Amniotic epithelial cell (primary cell): Measurements from ENCODE around the gene KIF5C.
"Not testable (repeated sequence)": the region's sequence is repeated elsewhere in the genome, so short reads cannot be mapped to it uniquely, and the experiment has no call there.

Source experiments
- DNase-seq: peaks from one replicate; pipeline ENCODE4 v3.0.0-alpha.2; 2010; ENCODE audit warnings: low read depth

The KIF5C gene

DNA sequence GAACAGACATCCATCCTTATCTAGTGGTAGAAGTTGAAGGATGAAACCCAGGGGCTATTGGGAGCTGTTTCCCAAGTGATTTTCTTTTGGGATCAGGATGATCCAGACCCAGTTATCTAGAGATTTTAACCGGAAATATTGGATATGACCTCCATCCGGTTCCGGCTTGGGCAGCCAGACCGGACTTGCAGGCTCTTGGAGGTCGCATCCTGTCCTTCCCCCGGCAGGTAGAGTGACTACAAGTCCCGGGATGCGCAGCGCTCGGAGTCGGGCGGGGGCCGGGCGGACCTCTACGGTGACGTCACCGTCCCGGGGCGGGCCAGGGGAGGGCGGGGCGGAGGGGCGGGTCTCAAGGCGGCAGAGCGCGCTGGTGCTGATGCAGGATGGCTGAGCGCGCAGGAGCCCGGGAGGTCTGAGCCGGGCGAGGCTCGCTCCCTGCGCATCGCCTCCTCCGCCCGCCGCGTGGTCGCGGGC lies at the start of gene KIF5C:
TSS of gene KIF5C (plus strand) at position 360 of the 474 bp plus-strand sequence. CDS start 391 bp downstream, outside the sequence.
- peak; percentile 60 for DNase-seq

DNA sequence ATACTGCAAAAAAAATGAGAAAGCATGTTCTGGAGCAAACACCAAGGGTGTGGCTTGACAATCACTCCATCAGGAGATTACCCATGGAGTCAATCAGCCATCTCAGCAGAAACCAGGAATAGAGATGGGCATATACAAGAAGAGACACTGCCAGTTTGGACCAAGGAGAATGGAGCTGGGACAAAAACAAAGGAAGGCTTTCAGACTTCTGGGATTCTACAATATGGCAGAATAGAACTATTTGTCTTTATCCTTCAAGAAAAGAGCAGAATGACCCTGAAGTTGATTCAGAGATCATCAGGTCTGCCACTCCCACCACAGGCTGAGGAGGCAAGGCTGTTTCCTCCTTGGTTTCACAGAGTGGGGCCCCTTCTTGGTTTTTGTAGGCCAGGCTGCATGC lies 48.2 kb upstream of the KIF5C start:
- no peak for DNase-seq

DNA sequence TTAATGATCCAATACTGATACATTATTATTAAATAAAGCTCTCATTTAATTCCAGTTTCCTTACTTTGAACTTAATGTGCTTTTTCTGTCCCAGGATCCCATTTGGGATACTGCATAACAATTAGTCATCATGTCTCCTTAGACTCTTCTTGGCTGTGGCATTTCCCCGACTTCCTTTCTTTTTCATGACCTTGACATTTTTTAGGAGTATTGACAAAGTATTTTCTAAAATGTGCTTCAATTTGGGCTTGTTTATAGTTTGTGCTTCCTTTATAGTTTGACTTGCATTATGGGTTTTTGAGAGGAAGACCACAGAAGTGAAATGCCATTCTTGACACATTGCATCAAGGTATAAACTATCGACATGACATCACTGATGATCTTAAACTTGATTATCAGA lies 46.1 kb upstream of the KIF5C start:
- no peak for DNase-seq

DNA sequence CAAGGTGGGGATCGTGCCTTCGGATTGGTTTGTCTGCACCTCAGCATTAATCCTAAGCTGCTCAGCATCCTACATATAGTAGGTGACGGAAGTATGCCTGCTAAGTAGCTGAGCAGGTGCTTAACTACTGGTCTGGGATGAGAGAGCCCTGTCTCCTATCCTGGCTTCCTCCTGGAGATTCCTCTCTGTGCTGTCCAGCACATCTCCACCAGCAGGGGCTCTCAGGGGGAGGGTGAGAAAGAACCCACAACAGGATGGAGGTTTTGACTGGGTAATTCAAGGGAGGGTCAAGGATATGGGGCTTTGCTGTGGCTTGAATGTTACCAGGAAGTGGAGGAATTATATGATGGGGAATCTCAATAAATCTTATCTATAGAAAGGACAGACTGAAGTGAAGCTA lies 45.4 kb upstream of the KIF5C start:
- DNase-seq, result no peak

DNA sequence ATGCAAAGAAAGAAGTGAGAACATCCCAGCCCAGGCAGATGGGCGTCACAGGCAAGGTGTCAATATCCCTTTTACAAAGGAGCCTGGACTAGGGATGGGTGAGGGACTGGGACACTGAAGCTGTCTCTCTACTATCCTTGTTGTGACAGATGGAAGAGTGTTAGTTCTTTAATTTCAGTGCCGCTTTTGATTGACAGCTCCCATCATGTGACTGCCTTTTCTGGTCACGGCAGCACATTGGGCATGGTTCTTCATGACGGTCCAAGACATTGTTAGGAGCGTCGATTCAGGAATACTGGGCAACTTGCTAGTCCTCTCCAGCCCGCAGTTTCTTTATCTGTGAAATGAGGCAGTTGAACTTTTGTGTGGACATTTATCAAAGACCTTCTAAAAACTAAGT lies 42.4 kb upstream of the KIF5C start:
- DNase-seq, result no peak

DNA sequence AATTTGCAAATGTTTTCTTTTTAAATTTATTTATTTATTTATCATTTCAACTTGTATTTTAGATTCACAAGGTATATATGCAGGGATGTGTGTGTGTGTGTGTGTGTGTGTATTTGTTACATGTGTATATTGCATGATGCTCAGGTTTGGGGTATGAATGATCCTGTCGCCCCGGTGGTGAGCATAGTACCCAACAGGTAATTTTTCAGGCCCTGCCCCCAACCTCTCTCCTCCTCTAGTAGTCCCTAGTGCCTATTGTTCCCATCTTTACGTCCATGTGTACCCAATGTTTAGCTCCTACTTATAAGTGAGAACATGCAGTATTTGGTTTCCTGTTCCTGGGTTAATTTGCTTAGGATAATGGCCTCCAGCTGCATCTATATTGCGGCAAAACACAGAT lies 33.0 kb upstream of the KIF5C start:
- no peak for DNase-seq

DNA sequence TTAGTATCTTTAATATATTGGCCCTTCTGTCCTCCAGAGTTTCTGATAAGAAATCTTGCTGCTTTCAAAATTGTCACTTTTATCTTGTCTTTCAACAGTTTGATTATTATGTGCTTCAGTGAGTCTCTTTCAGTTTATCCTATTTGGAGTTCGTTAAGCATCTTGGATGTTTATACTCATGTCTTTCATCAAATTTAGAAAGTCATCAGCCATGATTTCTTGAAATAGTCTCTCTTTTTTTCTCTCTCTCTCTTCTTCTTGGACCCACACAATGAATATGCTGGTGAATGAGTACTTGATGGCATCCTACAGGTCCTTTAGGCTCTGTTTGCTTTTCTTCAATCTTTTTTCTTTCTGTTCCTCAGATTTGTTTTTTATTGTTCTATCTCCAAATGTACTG lies 26.9 kb upstream of the KIF5C start:
- no peak for DNase-seq

DNA sequence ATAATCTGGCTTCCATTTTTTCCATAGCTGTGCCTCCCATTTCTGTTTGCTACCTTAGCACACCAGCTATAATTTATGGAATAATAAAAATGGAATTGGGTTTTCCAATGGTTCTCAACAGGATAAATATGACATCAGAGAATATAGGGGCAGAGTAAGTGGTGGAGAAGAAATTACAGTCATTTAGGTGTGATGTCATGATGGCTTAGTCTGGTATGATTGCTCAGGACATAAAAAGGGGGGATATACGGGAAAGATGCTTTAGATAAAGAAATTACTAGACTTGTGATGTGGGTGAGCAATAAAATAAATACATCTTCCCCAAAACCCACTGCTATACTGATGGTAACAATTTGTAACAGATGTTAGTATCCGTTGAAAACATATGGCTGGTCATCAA lies 21.6 kb upstream of the KIF5C start:
- no peak for DNase-seq

DNA sequence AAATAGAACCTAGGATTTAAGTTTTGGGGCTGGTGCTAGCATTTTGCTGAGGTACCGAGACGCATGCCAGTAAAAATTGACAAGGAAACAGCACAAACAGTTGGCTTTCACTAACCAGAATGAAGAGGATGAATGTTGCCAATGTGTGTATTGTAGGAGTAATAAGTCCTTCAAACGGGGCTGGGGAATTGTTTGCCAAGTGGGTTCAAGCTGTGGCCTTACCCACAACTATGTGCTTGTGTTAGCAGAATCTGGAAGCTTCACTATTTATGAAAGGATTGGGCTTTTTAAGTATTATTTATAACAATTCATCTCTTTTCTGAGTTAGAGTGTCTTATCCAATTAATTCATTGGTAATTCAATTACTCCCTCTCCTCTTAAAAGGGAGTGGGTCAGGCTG lies 15.0 kb upstream of the KIF5C start:
- no peak for DNase-seq

DNA sequence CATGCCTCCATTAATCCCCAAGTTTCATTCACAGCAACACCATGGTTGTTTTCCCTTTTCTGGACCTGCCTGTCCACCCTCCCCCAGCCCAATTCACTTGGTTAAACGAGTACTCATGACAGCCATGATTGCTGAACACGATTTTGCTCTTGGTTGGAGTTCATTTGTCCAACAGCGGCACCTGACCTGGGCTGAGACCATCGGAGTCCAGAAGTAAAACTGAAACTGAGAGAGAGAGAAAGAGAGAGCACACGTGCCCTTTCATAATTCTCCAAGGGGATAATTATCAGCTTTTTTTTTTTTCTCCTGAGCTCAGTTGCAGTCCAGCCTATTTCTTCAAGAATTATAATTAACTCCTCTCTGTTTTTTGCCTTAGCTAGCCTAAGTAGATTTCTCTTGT lies 13.7 kb upstream of the KIF5C start:
- no peak for DNase-seq

DNA sequence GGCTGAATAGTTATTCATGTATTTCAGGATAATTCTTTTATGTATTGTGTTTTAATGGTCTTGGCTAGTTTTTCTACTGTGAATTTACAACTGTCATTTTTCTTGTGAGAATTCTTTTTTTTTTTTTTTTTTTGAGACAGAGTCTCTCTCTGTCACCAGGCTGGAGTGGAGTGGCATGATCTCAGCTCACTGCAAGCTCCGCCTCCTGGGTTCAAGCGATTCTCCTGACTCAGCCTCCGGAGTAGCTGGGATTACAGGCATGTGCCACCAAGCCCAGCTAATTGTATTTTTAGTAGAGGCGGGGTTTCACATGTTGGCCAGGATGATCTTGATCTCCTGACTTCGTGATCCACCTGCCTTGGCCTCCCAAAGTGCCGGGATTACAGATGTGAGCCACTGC lies 12.5 kb upstream of the KIF5C start:
- not testable (repeated sequence) for DNase-seq

DNA sequence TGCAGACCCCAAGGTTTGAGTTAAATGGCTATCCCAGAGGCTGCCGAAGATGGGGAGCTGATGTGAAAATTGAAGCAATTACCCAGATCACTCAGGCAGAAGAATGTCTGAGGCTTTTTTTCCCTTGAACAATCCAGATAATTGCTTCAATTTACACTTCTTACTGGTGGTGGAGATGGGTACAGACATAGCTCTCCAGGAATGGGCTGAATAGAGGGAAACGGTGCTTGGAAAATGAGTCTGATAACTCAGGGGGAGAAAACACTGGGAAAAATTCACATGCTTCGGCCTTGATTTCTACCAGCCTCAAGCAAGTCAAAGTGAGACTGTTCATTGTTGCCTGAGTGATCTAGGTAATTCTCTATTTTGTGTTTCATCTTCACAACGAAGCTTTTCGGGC lies 9.5 kb upstream of the KIF5C start:
- DNase-seq, result no peak

DNA sequence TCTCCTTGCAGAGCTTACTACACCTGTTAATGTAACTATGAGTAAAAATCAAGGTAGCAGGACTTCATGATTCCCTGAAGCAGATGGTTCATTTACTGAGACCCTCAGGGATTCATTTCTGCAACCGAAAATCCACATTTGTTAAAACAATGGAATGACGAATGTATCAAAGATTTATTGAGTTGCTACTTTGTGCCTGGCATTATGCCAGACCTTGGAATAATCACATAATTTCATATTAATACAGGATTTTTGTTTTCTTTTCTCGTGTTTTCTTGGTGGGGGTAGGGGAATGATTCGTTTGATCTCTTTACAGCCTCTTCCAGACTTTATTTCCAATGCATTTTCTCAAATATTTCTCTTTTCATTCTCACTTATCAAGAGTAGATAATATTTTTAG lies 8.9 kb upstream of the KIF5C start:
- no peak for DNase-seq

DNA sequence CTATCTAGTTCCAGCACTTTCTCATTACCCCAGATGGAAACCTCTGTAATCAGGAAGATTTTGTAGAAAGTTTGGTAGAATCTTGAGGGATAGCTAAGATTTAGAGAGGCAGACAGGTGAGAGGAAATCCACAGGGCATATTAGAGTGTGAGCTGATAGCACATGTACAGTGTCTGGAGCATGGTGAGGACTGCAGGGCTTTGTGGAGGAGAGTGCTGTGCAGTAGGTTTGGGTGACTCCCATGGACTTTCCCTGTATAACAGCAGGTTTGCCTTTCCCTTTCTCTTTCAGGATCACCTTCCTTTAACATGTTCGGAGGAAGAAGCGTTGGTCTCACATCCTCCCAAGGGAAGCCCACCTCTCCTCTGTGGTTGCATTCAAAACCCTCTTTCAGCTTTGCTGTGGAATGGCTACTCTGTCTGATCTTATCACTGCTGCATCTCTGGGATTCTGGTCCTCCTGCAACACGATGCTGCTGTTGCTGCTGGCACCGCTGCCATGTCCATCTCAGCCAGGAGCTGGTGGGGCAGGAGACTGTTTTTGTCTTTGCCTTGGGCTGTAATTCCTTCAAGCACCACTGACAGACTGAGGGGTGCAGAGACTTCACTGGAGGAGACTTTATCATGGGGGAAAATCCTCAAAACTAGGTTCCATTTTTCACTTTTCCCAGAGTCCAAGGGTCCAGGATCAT lies 7.8 kb upstream of the KIF5C start:
- no peak for DNase-seq

DNA sequence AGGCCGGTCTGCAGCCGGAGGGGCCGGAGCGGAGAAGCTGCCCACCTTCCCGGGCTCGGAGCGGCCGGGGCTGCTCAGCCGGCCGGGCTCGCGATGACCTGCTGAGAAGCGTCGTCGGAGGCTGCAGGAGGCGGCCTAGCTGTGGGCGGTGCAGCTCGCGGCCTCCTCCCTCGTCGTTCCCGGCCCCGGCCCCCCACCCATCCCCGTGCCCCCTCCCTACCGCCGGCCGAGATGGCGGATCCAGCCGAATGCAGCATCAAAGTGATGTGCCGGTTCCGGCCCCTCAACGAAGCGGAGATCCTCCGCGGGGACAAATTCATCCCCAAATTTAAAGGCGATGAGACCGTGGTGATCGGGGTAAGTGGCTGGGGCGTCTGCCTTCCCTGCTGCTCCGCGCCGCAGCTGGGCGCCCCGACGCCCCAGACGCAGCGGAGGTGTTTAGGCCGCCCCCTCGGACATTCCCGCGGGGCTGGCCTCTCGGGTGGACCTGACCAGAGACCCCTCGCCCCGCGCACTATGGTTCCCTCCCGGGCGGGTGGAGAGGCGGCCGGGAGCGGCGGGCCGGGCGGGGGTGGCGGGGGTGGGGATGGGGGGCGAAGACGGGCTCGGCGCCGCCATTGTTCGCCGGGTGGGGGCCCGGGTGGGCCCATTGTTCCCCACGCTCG lies 492 bp downstream of the KIF5C start:
- DNase-seq, result no peak

DNA sequence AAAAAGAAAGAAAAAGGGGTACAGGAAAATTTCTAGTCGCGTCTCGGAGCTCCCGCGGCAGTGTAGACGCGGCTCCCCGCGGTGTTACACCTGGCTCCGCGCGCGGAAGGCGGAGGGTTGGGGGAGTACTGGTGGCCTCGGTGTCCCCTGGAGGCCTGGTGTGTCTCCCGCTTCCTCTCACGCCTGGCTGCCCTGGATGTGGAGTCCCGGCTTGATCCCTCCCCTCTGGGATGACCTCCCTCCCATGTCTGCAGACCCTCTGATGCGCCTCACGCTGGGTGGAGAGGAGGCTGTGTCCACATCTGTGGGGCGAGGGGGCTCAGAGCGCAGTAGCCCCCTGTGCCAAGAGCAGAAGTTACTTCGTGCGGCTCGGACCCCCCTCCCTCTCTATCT lies 1.2 kb downstream of the KIF5C start:
- DNase-seq, result no peak

DNA sequence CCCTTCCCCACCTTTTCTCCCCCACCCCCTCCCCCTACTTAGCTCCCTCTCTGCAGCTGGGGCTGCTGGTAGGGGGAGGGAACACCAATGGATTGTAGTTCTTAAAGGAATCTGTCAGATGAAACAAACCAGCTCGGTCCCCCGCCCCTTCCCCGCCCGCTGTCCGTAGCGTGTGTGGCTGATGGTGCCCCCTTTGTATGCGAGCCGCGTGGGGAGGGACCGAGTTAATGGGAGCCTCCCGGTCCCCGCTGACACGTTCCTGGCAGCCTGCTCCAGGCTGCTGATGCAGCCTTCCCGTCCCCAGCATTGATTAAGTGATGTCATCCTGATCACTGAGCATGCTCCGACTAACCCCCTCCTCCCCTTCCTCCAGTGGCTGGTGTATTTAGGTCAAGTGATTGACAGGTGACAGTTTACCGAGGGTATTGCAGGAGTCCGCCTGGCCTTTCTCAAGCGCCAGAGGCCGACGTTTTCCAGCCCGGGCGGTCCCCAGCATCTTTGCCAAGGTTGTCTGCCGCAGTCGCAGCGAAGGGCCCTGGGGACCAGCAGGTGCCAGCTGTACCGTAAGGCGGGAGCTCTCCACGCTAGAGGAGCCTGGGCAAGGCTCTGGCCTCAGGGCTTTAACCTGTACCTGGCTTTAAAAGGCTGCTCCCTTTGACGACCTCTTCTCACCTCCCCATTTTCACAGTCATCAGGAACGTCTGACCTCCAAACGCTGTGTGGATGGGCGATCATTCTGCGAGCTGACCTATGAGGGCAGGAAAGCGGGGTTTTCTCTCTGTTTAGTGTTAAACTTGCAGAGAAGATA lies 1.8 kb downstream of the KIF5C start:
- DNase-seq, result no peak

DNA sequence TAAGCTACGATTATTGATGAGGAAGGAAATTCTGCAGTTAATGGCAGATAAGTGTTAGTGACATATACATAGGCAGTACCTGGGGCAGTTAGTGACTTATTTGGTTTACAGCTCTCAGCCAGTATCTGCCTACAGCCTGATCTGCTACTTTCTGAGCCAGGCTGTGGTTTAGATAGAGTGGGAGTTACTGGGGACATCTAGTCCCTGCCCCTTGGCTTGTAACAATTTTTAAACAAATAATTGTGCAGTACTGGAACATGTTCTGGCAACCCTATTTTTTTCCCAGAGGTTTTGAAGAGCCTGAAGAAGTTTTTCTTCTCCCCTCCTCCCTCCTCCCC lies 2.3 kb downstream of the KIF5C start:
- no peak for DNase-seq

DNA sequence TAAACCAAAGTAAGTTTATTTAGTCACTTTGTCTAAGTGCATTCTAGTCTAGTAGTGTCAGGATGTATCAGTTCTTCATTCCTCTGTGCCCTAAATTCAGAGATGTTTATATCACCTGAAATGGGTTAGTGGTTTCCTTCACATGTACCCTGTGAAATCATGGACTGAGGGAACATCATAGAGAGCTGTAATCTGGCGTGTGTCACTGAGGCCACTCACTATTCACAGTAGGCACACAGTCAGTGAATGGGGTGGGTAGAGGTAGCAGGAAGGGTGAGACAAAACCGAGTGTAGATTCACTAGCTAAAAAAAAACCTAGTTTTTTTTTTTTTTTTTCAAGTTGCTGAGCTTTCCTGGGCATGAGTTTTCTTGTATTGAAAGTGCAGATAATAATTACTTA lies 5.6 kb downstream of the KIF5C start:
- DNase-seq, result no peak

DNA sequence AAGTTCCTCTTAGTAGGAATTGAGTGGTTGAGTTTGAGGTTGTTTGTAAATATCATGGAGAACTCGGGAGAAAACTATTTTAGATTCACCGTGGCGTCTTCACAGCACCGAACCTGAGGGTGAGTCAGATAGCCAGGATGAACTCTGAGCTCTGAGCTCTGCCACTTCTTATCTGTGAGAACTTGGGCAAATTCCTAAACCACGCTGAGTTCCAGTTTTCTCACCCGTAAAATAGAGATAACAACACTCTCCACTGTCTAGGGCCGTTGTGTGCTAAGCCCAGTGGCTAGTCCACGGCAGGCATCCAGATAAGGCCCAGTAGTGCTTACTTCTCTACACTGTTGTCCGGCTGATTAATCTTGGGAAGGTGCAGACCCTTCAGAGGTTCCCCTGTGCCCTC lies 7.0 kb downstream of the KIF5C start:
- DNase-seq, result peak; percentile 5

DNA sequence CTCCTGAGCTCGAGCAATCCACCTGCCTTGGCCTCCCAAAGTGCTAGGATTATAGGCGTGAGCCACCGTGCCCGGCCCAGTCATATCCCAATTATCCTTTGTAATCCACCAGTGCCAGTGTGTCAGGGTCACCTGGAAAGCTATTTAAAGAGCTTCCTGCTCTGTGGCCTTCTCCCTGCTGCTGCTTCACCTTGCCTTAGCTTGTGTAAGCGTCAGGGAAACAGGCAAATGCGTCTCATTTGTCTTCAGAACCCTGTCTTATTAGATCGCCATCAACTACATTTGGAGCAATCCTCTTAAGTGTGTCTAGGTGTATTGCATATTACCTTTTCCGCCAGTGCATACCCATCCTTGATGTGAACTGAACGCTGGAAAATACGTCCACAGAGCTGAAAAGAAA lies 10.2 kb downstream of the KIF5C start:
- no peak for DNase-seq

DNA sequence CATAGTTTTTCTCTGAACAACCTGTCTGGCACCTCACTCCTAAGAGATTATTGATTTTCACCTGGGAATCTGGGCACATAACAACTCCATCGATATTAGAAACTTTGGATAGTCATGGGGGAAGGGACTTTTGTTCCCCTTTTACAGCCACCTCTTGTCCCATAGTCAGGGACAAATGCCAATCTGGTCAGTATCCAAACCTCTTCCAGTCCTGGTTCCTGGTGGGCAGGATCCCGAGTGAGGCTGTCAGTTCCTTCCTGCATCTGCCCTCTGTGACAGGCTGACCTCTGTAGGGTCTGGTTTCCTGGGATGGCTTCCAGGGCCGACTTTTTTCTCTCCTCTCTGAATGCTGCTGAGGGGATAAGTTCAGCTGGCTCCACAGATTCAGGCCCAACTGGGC lies 11.0 kb downstream of the KIF5C start:
- DNase-seq, result no peak

DNA sequence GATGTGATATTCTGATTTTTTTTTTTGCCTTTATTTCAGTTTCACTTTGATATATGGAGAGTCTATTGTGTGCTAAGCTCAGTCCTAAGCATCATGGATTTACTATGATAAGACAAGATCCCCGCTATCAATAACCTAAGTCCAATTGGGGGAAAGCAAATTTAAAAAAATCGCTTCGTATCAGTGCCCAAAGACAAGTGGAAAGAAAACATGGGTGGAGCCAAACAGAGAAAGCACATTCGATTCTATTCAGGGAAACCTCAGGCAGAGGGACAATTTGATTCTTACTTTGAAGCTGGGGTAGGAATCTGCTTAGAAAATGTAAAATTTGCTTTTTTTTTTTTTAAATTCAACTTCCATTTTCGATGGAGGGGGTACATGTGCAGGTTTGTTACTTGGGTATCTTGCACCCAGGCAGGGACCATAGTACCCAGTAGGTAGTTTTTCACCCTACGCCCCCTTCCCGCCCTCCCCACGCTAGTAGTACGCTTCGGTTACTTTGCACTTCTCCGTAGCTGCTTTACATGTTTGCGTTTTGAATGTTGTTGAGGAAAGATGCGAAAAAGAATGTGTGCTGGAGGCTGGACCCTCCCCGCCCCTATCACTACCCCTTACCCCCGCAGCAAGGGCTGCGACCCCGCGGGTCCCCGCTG lies 12.4 kb downstream of the KIF5C start:
- no peak for DNase-seq
